Measurements from ENCODE around the gene TEX26. TPM values are rescaled to one million over a fixed set of nuclear protein-coding genes. Genes with fewer than 3 reads are reported as not detected.

TEX26 gene
- total RNA-seq, 2 experiments from 2014 or later, result not detected

DNA sequence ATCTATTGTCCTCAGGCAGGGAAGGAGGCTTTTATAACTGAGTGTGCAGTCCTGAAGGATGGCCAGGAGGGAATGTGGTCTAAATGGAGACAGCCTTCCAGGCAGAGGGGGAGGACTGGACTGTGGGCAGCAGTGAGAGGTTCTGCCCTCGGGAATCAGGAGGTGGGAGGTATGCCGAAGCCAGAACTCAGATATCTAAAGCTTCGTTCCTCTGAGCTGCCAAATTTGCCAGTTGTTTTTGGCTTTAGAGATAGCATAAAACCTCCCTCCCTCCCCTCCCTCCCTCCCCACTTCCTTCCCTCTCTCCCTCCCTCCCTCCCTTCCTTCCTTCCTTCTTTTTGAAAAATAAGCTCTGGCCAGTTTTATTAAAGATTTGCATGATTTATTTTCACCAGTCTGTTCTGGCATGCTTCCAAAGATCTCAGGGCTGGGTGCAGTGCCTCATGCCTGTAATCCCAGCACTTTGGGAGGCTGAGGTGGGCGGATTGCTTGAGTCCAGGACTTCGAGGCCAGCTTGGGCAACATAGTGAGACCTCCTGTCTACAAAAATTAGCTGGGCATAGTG, 24.0 kb upstream of the TEX26 start:
- ChIA-PET POLR2A (interaction anchor here (0.6 to 1.2 kb wide), 2 partner anchors 232 to 854 kb away, joined by 3 read pairs; no protein-coding TSS in a partner anchor), CTCF (ENCODE audit: unreplicated experiment) (no interaction called here)
- intact Hi-C loops (cut with micrococcal nuclease; ENCODE audit: unreplicated experiment), result no loop called here
- no TSS peak for BruUV-seq (replicated peaks)
- no peaks in the 10 kb centered on the region for H3K9me3 ChIP-seq (ENCODE audit: low read length)
- no peak for DNase-seq (ENCODE audit: low spot score)
- TF ChIP-seq, protein P1, sequence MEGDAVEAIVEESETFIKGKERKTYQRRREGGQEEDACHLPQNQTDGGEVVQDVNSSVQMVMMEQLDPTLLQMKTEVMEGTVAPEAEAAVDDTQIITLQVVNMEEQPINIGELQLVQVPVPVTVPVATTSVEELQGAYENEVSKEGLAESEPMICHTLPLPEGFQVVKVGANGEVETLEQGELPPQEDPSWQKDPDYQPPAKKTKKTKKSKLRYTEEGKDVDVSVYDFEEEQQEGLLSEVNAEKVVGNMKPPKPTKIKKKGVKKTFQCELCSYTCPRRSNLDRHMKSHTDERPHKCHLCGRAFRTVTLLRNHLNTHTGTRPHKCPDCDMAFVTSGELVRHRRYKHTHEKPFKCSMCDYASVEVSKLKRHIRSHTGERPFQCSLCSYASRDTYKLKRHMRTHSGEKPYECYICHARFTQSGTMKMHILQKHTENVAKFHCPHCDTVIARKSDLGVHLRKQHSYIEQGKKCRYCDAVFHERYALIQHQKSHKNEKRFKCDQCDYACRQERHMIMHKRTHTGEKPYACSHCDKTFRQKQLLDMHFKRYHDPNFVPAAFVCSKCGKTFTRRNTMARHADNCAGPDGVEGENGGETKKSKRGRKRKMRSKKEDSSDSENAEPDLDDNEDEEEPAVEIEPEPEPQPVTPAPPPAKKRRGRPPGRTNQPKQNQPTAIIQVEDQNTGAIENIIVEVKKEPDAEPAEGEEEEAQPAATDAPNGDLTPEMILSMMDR (conservative IDR thresholded peaks at IDR 0.05; ENCODE audit: low read length), result no peak
- no peak for TF ChIP-seq EZH2phosphoT487 (IDR thresholded peaks at IDR 0.05; ENCODE audit: borderline replicate concordance, low read depth, low read length)
- H2AFZ ChIP-seq (ENCODE audit: low read length), result no peak overlapping the region
- H3K36me3 ChIP-seq (ENCODE audit: insufficient read depth, low read length), result no peaks in the 10 kb centered on the region
- H3K27ac ChIP-seq (ENCODE audit: low read depth, low read length, poor library complexity, severe bottlenecking), result no peak overlapping the region
- H3K79me2 ChIP-seq (ENCODE audit: insufficient read depth, low read depth, low read length), result no peaks in the 10 kb centered on the region
- no peaks in the 10 kb centered on the region for H4K20me1 ChIP-seq (ENCODE audit: insufficient read depth, low read length)
- no peaks in the 10 kb centered on the region for H3K9me2 ChIP-seq (ENCODE audit: insufficient read depth, low read length)
- H3K4me3 ChIP-seq (ENCODE audit: low read depth, low read length, poor library complexity, severe bottlenecking), result no peak overlapping the region
- H3K4me2 ChIP-seq (ENCODE audit: low read length), result no peak overlapping the region
- H3K4me1 ChIP-seq (ENCODE audit: insufficient read depth, low read length, poor library complexity, severe bottlenecking), result no peaks in the 10 kb centered on the region

DNA sequence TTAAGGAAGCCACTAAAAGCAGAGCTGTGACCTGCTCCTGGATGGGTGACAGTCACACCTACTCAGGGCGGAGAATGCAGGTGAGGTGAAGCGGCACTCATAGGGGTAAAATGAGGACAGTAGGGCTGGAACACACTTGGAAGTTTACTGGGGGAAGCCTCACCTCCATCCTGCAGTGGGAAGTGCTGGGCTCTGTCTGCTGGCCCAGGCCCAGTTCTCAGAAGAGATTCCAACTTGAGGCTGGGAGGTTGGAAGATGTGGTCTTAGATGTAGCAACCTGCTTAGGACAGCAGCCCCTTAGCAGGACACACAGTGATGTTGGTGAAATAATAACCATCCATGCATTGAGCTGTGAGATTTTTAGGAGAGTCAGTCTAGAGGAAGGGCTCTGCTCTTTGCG, 21.8 kb upstream of the TEX26 start:
- Histone ChIP-seq H3K36me3 (ENCODE audit: insufficient read depth, low read length) (no peaks in the 10 kb centered on the region), H3K79me2 (ENCODE audit: insufficient read depth, low read depth, low read length) (no peaks in the 10 kb centered on the region), H3K9me2 (ENCODE audit: insufficient read depth, low read length) (no peaks in the 10 kb centered on the region), H3K4me2 (ENCODE audit: low read length) (no peak overlapping the region), H3K27ac (ENCODE audit: low read depth, low read length, poor library complexity, severe bottlenecking) (no peak overlapping the region), H2AFZ (ENCODE audit: low read length) (no peak overlapping the region), H3K4me1 (ENCODE audit: insufficient read depth, low read length, poor library complexity, severe bottlenecking) (no peaks in the 10 kb centered on the region), H3K4me3 (ENCODE audit: low read depth, low read length, poor library complexity, severe bottlenecking) (no peak overlapping the region), H3K9me3 (ENCODE audit: low read length) (no peaks in the 10 kb centered on the region), H4K20me1 (ENCODE audit: insufficient read depth, low read length) (no peaks in the 10 kb centered on the region)
- DNase-seq (ENCODE audit: low spot score), result no peak
- ChIA-PET CTCF (ENCODE audit: unreplicated experiment) (no interaction called here), POLR2A (interaction anchor here (0.7 kb wide), 1 partner anchor 174 kb away, joined by 3 read pairs; no protein-coding TSS in a partner anchor)
- intact Hi-C loops (cut with micrococcal nuclease; ENCODE audit: unreplicated experiment), result no loop called here
- no peak for TF ChIP-seq EZH2phosphoT487 (IDR thresholded peaks at IDR 0.05; ENCODE audit: borderline replicate concordance, low read depth, low read length)
- TF ChIP-seq, protein P1 (conservative IDR thresholded peaks at IDR 0.05; ENCODE audit: low read length), result no peak
- BruUV-seq (replicated peaks), result no TSS peak

DNA sequence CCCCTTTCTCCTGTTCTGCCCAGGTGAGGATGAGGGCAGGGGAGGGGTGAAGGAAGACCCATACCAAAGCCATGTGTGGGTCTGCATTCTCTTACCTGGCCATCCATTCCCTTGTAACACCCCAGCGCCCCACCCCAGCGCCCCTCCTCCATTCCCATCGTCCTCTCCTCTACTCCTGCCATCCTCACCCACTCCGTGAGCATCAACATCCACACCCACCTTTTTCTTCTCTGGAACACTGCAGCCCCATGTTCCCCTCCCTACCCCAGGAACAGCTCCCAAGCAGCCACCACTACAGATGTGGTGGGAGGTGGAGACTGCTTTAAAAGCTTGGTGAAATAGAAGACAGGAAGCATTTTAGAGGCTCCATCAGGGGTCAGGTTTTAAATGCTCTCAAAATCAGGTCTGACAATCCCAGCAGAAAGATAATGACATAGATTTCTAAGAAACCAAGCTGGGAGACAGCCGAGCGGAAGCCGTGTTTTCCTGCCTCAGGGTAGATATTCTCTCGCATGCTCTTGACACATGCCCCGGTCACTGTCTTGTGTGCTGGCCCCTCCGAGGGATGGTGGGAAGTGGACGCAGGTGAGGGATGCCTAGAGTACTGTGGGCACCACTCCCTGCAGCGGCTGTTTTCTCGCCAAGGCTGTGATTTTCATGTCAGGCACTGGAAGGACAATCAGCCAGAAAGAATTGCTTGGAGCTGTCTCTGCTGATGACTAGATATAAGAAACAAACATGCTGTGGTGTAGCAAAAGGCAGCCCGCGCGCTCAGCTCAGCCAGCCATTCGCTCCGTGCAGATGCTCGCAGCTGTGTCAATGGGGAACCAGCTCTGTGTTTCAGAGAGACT, 16.5 kb upstream of the TEX26 start:
- Histone ChIP-seq H3K4me1 (ENCODE audit: insufficient read depth, low read length, poor library complexity, severe bottlenecking) (no peaks in the 10 kb centered on the region), H3K36me3 (ENCODE audit: insufficient read depth, low read length) (no peaks in the 10 kb centered on the region), H3K9me2 (ENCODE audit: insufficient read depth, low read length) (no peaks in the 10 kb centered on the region), H3K27ac (ENCODE audit: low read depth, low read length, poor library complexity, severe bottlenecking) (no peak overlapping the region), H3K4me3 (ENCODE audit: low read depth, low read length, poor library complexity, severe bottlenecking) (no peak overlapping the region), H3K9me3 (ENCODE audit: low read length) (no peaks in the 10 kb centered on the region), H3K79me2 (ENCODE audit: insufficient read depth, low read depth, low read length) (no peaks in the 10 kb centered on the region), H4K20me1 (ENCODE audit: insufficient read depth, low read length) (no peaks in the 10 kb centered on the region), H3K4me2 (ENCODE audit: low read length) (no peak overlapping the region), H2AFZ (ENCODE audit: low read length) (no peak overlapping the region)
- no TSS peak for BruUV-seq (replicated peaks)
- TF ChIP-seq EZH2phosphoT487 (IDR thresholded peaks at IDR 0.05; ENCODE audit: borderline replicate concordance, low read depth, low read length), result no peak
- TF ChIP-seq, protein P1 (conservative IDR thresholded peaks at IDR 0.05; ENCODE audit: low read length), result no peak
- no peak for DNase-seq (ENCODE audit: low spot score)
- intact Hi-C loops (cut with micrococcal nuclease; ENCODE audit: unreplicated experiment), result no loop called here
- ChIA-PET POLR2A (no interaction called here), CTCF (ENCODE audit: unreplicated experiment) (no interaction called here)

All from OCI-LY7 (cell line).